Fibroblast of skin of left quadriceps (primary cell): ENCODE data around the gene ALAS1.

Experiments used
- DNase-seq, 2 experiments: peaks; one replicate each; pipeline ENCODE4 v3.0.0-alpha.2; 2013; ENCODE audit warnings: low read depth in 2 of 2

Gene ALAS1

GRCh38 chr3:52198643-52199608 lies 966 bp downstream of the ALAS1 start:
- DNase-seq, result no peak

GRCh38 chr3:52200981-52201679 lies 3.2 kb downstream of the ALAS1 start:
- DNase-seq, result no peak

GRCh38 chr3:52202384-52203077 lies 4.6 kb downstream of the ALAS1 start:
- DNase-seq, result no peak

- no peak for DNase-seq
Measured at GRCh38 chr3:52203701-52204100, 5.7 kb downstream of the ALAS1 start.

- no peak for DNase-seq
Measured at GRCh38 chr3:52204337-52205073, 6.5 kb downstream of the ALAS1 start.

- no peak for DNase-seq
Measured at GRCh38 chr3:52205727-52206372, 7.9 kb downstream of the ALAS1 start.

- no peak for DNase-seq
Measured at GRCh38 chr3:52208556-52208955, 10.6 kb downstream of the ALAS1 start.

- DNase-seq, result no peak
Measured at GRCh38 chr3:52210037-52210436, 12.1 kb downstream of the ALAS1 start.

- DNase-seq, result no peak
Measured at GRCh38 chr3:52210550-52211046, 12.6 kb downstream of the ALAS1 start.

- DNase-seq, result no peak
Measured at GRCh38 chr3:52211268-52211891, 13.4 kb downstream of the ALAS1 start.

- no peak for DNase-seq
Measured at GRCh38 chr3:52213005-52213404, 15.0 kb downstream of the ALAS1 start.

- no peak for DNase-seq
Measured at GRCh38 chr3:52213901-52214300, 15.9 kb downstream of the ALAS1 start.

- DNase-seq, result no peak
Measured at GRCh38 chr3:52215351-52215750, 17.4 kb downstream of the ALAS1 start.

- DNase-seq, result no peak
Measured at GRCh38 chr3:52216585-52217408, 18.8 kb downstream of the ALAS1 start.

- no peak for DNase-seq
Measured at GRCh38 chr3:52217409-52217805, 19.4 kb downstream of the ALAS1 start.

GRCh38 chr3:52218026-52218425 lies 20.1 kb downstream of the ALAS1 start:
- DNase-seq, result no peak

- DNase-seq, result no peak
Measured at GRCh38 chr3:52218454-52218853, 20.5 kb downstream of the ALAS1 start.

- no peak for DNase-seq
Measured at GRCh38 chr3:52218937-52219650, 21.1 kb downstream of the ALAS1 start.
